Nephron progenitor cell (in vitro differentiated cells): ENCODE measurements around the gene TRAPPC3.
A peak's percentile ranks its signal among the peaks of the same experiment; 100 is the strongest.

Experiments
- DNase-seq: peaks from one replicate; pipeline ENCODE4 v3.0.0; 2021
- H3K27ac Mint-ChIP-seq: 2 replicates; pipeline ENCODE4 v1.8.0; 2021; ENCODE audit warnings: mild to moderate bottlenecking, moderate library complexity, mixed read lengths
- H3K27me3 Mint-ChIP-seq: 2 replicates; pipeline ENCODE4 v1.8.0; 2021; ENCODE audit warnings: mild to moderate bottlenecking, low read depth, mixed read lengths; ENCODE audit not compliant: poor library complexity
- H3K36me3 Mint-ChIP-seq: 2 replicates; pipeline ENCODE4 v1.8.0; 2021; ENCODE audit warnings: low read depth, mixed read lengths
- H3K4me1 Mint-ChIP-seq: 2 replicates; pipeline ENCODE4 v1.8.0; 2021; ENCODE audit warnings: mixed read lengths
- H3K4me3 Mint-ChIP-seq: 2 replicates; pipeline ENCODE4 v1.8.0; 2021; ENCODE audit warnings: mild to moderate bottlenecking, moderate library complexity, mixed read lengths
- H3K9me3 Mint-ChIP-seq: 2 replicates; pipeline ENCODE4 v1.8.0; 2021; ENCODE audit warnings: mild to moderate bottlenecking, moderate library complexity, mixed read lengths
- CTCF ChIP-seq: fragments of 200-600 bp; sonication (generic); IDR thresholded peaks from 2 replicates; pipeline ENCODE4 v1.5.0; 2021; ENCODE audit warnings: antibody characterized with exemption

TRAPPC3 gene

DNA sequence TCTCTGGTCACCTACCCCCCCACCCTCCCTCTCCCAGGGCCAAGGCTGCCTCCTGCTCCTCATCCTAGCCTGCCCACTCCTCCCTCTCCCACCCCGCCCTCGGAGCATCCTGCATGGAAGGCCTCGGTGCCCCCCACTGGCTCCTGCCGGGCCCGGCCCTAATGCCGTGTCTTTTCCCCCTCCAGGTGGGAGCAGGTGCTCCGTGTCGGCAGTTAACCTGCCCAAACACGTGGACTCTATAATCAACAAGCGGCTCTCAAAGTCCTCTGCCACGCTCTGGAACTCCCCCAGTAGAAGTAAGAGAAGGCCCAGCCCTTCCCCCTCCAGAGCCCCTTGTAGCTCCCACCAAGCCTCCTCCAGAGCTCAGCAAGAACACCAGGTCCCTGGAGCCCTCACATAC is 25.4 kb upstream of the TRAPPC3 start:
- H3K4me1 Mint-ChIP-seq, result peaks cover 42% of the 10 kb centered on the region
- no peak for TF ChIP-seq CTCF

DNA sequence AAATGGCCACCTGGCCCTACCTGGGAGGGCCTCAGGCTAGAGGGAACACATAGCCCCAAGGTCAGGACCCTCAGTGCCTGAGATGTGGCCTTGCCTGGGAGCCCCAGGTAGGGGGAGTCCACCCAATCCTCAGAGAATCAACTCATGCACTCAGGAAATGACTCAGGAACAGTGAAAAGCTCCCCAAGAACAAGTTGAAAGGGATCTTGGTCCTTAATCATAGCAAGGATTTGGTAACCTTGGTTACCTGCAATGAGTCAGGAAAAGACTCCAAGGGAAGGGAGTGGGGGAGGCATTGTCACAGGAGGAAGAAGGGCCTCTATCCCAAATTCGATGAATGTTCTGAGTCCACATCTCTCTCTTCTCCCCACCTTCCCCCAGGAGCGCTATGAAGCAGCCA is 23.7 kb upstream of the TRAPPC3 start:
- no peak overlapping the region for H3K4me3 Mint-ChIP-seq
- peaks cover 43% of the 10 kb centered on the region for H3K36me3 Mint-ChIP-seq

More for the DNA sequence above, 25.4 kb upstream of the TRAPPC3 start:
- H3K36me3 Mint-ChIP-seq, result peaks cover 46% of the 10 kb centered on the region
- H3K4me3 Mint-ChIP-seq, result no peak overlapping the region
- H3K9me3 Mint-ChIP-seq, result no peaks in the 10 kb centered on the region
- no peaks in the 10 kb centered on the region for H3K27me3 Mint-ChIP-seq
- DNase-seq, result no peak
- H3K27ac Mint-ChIP-seq, result no peak overlapping the region

GRCh38 chr1:36172017-36172747 is 22.9 kb upstream of the TRAPPC3 start:
- Mint-ChIP-seq H3K36me3 (peaks cover 41% of the 10 kb centered on the region), H3K4me3 (no peak overlapping the region), H3K27ac (no peak overlapping the region), H3K4me1 (peaks cover 40% of the 10 kb centered on the region), H3K9me3 (no peaks in the 10 kb centered on the region), H3K27me3 (no peaks in the 10 kb centered on the region)
- no peak for TF ChIP-seq CTCF
- DNase-seq, result no peak

More for the DNA sequence above, 23.7 kb upstream of the TRAPPC3 start:
- Mint-ChIP-seq H3K27me3 (no peaks in the 10 kb centered on the region), H3K27ac (no peak overlapping the region), H3K9me3 (no peaks in the 10 kb centered on the region), H3K4me1 (peaks cover 39% of the 10 kb centered on the region)
- DNase-seq, result no peak
- no peak for TF ChIP-seq CTCF

- no peak for TF ChIP-seq CTCF
- H3K9me3 Mint-ChIP-seq, result no peaks in the 10 kb centered on the region
- no peak overlapping the region for H3K4me3 Mint-ChIP-seq
- H3K27ac Mint-ChIP-seq, result peak overlapping the region; percentile 43
- DNase-seq, result no peak
- H3K4me1 Mint-ChIP-seq, result peaks cover 48% of the 10 kb centered on the region
- H3K36me3 Mint-ChIP-seq, result peaks cover 46% of the 10 kb centered on the region
- no peaks in the 10 kb centered on the region for H3K27me3 Mint-ChIP-seq
Observed at GRCh38 chr1:36170643-36171412, 21.5 kb upstream of the TRAPPC3 start.

DNA sequence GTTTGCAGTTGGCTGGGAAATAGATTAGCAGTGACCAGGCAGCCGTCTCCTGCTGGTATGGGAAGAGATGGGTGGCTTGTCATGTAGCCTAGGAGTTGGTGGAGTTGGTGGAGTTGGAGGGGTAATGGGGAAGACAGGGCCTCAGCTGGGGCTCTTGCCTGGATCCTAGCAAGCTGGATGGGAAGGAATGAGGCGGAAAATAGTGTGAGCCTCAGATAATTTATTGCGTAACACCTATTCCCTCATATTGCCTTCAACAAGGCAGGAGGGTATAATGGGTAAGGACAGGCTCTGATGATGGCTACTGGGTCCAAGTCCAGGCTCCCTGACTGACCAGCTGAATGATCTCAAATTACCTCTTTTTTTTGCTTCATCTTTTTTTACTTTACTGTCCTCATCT is 19.2 kb upstream of the TRAPPC3 start:
- peaks cover 46% of the 10 kb centered on the region for H3K36me3 Mint-ChIP-seq
- no peaks in the 10 kb centered on the region for H3K27me3 Mint-ChIP-seq
- no peak for DNase-seq
- H3K4me3 Mint-ChIP-seq, result no peak overlapping the region
- H3K9me3 Mint-ChIP-seq, result no peaks in the 10 kb centered on the region
- TF ChIP-seq CTCF, result no peak
- H3K27ac Mint-ChIP-seq, result peak overlapping the region; percentile 66
- peaks cover 38% of the 10 kb centered on the region for H3K4me1 Mint-ChIP-seq
